Suprapubic skin (tissue), 3 donors: ENCODE data around the gene MEIKIN.

ENCODE experiments used
- CTCF ChIP-seq, 2 donors: fragments of 200-600 bp in 1 of 2; fragments of 450-650 bp in 1 of 2; sonication (generic) in 1 of 2; IDR thresholded peaks; one replicate each; pipeline ENCODE4 v1.5.1; 2016 to 2019; ENCODE audit warnings: antibody characterized with exemption in 2 of 2, mild to moderate bottlenecking in 1 of 2, moderate library complexity in 1 of 2
- EP300 ChIP-seq: sonication (generic); formaldehyde crosslinking; IDR thresholded peaks from one replicate; pipeline ENCODE4 v1.6.1; 2017; ENCODE audit warnings: antibody characterized with exemption
- POLR2A ChIP-seq, 2 donors: fragments of 450-650 bp; IDR thresholded peaks; one replicate each; pipeline ENCODE4 v1.6.1; 2017; ENCODE audit warnings: antibody characterized with exemption in 2 of 2, mild to moderate bottlenecking in 2 of 2, moderate library complexity in 2 of 2

DNA sequence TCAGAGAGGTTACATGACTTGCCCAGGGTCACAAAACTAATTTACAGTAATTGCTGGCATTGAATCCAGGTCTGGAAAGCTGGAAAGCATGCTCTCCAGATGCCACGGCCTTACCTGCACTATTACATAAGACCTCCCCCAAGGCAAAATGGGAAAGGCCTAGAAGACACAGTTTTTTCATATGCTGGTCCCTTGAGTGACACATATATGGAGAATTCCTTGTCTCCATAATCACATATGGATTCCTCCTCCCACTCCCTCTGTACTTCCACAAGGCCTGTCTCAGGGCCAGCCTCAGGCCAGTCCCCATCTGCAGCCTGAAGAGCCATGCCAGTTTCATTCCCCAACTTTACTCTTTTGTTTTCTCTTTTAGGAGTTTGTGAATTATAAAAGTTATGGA lies 28.6 kb upstream of the MEIKIN start:
- TF ChIP-seq CTCF (IDR thresholded peaks at IDR 0.05): no peak
- no peak for TF ChIP-seq POLR2A (IDR thresholded peaks at IDR 0.05)
- TF ChIP-seq EP300: no peak
